MM.1S (cell line): ENCODE data around the gene CD40.

ENCODE experiments used
- DNase-seq: peaks from one replicate; pipeline ENCODE4 v3.0.0-alpha.2; 2015
- H2AFZ ChIP-seq: fragments of 300-600 bp; sonication (generic); 2 replicates; pipeline ENCODE4 v1.6.0; 2016; ENCODE audit warnings: antibody characterized with exemption, low read length
- H3F3A ChIP-seq: fragments of 300-600 bp; sonication (generic); 2 replicates; pipeline ENCODE4 v1.6.1; 2016; ENCODE audit warnings: mild to moderate bottlenecking, antibody characterized with exemption, low read length, moderate library complexity, mixed read lengths; ENCODE audit not compliant: insufficient read depth
- H3K27ac ChIP-seq: fragments of 300-600 bp; sonication (generic); 2 replicates; pipeline ENCODE4 v1.5.1; 2016; ENCODE audit warnings: mild to moderate bottlenecking, low read length
- H3K27me3 ChIP-seq: fragments of 300-600 bp; sonication (generic); replicated peaks from 2 replicates; pipeline ENCODE4 v1.6.0; 2016; ENCODE audit warnings: low read length; ENCODE audit not compliant: insufficient read depth
- H3K36me3 ChIP-seq: fragments of 300-600 bp; sonication (generic); replicated peaks from 2 replicates; pipeline ENCODE4 v1.6.1; 2016; ENCODE audit warnings: mild to moderate bottlenecking, low read length, mixed read lengths; ENCODE audit not compliant: insufficient read depth
- H3K4me1 ChIP-seq: fragments of 300-600 bp; sonication (generic); 2 replicates; pipeline ENCODE4 v1.6.1; 2016; ENCODE audit warnings: low read length, mixed read lengths
- H3K4me2 ChIP-seq: fragments of 300-600 bp; sonication (generic); 2 replicates; pipeline ENCODE4 v1.6.0; 2016; ENCODE audit warnings: low read depth, low read length
- H3K4me3 ChIP-seq: fragments of 300-600 bp; sonication (generic); 2 replicates; pipeline ENCODE4 v1.5.1; 2016; ENCODE audit warnings: low read length, mixed read lengths
- H3K79me2 ChIP-seq: fragments of 300-600 bp; sonication (generic); 2 replicates; pipeline ENCODE4 v1.6.1; 2016; ENCODE audit warnings: mixed run types, low read length, mixed read lengths
- H3K9ac ChIP-seq: fragments of 300-600 bp; sonication (generic); 2 replicates; pipeline ENCODE4 v1.6.1; 2016; ENCODE audit warnings: low read length, mixed read lengths
- H3K9me2 ChIP-seq: fragments of 300-600 bp; sonication (generic); replicated peaks from 2 replicates; pipeline ENCODE4 v1.6.1; 2016; ENCODE audit warnings: mild to moderate bottlenecking, low read length, mixed read lengths; ENCODE audit not compliant: insufficient read depth
- H3K9me3 ChIP-seq: fragments of 300-600 bp; sonication (generic); replicated peaks from 2 replicates; pipeline ENCODE4 v1.6.1; 2016; ENCODE audit warnings: mild to moderate bottlenecking, low read length, mixed read lengths; ENCODE audit not compliant: insufficient read depth
- H4K20me1 ChIP-seq: fragments of 300-600 bp; sonication (generic); 2 replicates; pipeline ENCODE4 v1.6.1; 2016; ENCODE audit warnings: mild to moderate bottlenecking, low read length, moderate library complexity, mixed read lengths; ENCODE audit not compliant: insufficient read depth
- EZH2 ChIP-seq: fragments of 300-600 bp; sonication (generic); optimal IDR thresholded peaks from 2 replicates; pipeline ENCODE3; 2017; ENCODE audit warnings: low read depth, mild to moderate bottlenecking, antibody characterized with exemption, low read length, mixed read lengths
- EZH2phosphoT487 ChIP-seq: fragments of 300-600 bp; sonication (generic); IDR thresholded peaks from 2 replicates; pipeline ENCODE4 v1.6.1; 2018; ENCODE audit warnings: antibody characterized with exemption, low read length
- TF ChIP-seq, protein P1 (sequence below): fragments of 300-600 bp; sonication (generic); IDR thresholded peaks from 2 replicates; pipeline ENCODE4 v1.5.1; 2016; ENCODE audit warnings: antibody characterized with exemption, low read length, mixed read lengths

CD40 gene

DNA sequence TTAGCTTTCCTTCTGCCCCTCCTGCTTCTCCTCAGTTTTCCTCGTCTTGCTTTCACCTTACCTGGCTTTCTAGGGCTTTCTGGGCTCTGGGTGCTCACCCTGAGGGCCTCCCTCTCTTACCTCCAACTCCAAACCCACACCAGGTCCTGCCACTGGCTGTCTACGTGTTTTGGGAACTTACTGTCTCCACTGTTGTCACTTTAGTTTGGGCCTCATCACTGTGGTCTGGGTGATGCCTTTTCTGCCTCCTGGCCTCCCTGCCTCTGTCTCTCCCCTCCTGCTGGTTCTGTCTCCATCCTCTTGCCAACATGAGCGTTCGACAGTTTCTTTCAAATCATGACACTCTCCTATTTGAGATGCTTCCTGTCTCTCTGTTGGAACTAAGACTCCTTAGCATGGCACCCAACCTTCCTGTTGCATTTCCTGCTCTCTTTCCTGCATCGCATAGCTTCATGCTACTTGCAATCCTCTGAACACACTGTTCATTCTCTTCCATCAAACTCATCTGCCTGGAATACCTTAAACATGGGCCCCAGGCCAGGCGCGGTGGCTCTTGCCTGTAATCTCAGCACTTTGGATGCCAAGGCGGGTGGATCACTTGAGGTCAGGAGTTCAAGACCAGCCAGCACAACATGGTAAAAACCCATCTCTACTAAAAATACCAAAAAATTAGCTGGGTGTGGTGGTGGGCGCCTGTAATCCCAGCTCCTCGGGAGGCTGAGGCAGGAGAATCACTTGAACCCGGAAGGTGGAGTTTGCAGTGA lies 5.5 kb downstream of the CD40 start:
- H3K9me2 ChIP-seq = no peaks in the 10 kb centered on the region
- no peaks in the 10 kb centered on the region for H3K27me3 ChIP-seq
- H3K9me3 ChIP-seq = no peaks in the 10 kb centered on the region
- H3K27ac ChIP-seq = no peak overlapping the region
- DNase-seq = no peak
- no peaks in the 10 kb centered on the region for H3K79me2 ChIP-seq
- peaks cover 9% of the 10 kb centered on the region; the same call in 1 of the 2 replicates for H3F3A ChIP-seq
- no peak overlapping the region for H3K4me2 ChIP-seq
- TF ChIP-seq EZH2 = no peak
- TF ChIP-seq EZH2phosphoT487 = no peak
- TF ChIP-seq, protein P1, sequence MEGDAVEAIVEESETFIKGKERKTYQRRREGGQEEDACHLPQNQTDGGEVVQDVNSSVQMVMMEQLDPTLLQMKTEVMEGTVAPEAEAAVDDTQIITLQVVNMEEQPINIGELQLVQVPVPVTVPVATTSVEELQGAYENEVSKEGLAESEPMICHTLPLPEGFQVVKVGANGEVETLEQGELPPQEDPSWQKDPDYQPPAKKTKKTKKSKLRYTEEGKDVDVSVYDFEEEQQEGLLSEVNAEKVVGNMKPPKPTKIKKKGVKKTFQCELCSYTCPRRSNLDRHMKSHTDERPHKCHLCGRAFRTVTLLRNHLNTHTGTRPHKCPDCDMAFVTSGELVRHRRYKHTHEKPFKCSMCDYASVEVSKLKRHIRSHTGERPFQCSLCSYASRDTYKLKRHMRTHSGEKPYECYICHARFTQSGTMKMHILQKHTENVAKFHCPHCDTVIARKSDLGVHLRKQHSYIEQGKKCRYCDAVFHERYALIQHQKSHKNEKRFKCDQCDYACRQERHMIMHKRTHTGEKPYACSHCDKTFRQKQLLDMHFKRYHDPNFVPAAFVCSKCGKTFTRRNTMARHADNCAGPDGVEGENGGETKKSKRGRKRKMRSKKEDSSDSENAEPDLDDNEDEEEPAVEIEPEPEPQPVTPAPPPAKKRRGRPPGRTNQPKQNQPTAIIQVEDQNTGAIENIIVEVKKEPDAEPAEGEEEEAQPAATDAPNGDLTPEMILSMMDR = no peak
- H3K4me1 ChIP-seq = peaks cover 29% of the 10 kb centered on the region
- H2AFZ ChIP-seq = no peak overlapping the region
- H3K4me3 ChIP-seq = no peak overlapping the region
- no peaks in the 10 kb centered on the region for H3K36me3 ChIP-seq
- H4K20me1 ChIP-seq = no peaks in the 10 kb centered on the region
- no peak overlapping the region for H3K9ac ChIP-seq

DNA sequence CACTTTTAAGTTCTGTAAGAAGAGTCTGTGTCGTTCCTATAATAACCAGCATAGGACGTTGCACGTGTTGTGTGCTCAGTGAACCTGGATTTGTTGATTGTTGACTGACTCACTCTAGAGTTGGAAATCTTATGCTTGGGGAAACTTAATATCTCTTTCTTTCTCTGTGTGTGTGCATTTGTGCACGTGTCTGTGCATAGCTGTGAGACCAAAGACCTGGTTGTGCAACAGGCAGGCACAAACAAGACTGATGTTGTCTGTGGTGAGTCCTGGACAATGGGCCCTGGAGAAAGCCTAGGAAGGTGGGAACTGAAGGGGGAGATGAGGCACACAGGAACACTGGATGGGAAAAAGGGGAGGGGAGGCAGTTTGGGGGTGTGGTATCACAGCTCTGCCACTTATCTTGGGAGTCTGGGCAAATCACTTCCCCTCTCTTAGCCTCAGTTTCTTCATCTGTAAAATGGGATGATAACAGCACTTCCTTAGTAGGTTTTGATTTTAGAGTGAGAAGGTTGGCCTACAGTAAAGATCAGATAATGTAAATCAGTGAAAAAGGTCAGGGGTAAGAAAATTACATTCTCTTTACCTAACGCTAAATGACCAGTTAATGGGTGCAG lies 8.4 kb downstream of the CD40 start:
- Histone ChIP-seq H3K36me3 (no peaks in the 10 kb centered on the region), H3K4me2 (no peak overlapping the region), H3K9me2 (no peaks in the 10 kb centered on the region), H4K20me1 (no peaks in the 10 kb centered on the region), H2AFZ (no peak overlapping the region), H3K9ac (no peak overlapping the region), H3F3A (no peaks in the 10 kb centered on the region), H3K79me2 (no peaks in the 10 kb centered on the region), H3K27ac (no peak overlapping the region), H3K4me1 (0 out of 2 replicates have a peak, but pooled peaks cover 5% of the 10 kb centered on the region), H3K9me3 (no peaks in the 10 kb centered on the region), H3K27me3 (peaks cover 23% of the 10 kb centered on the region), H3K4me3 (no peak overlapping the region)
- no peak for TF ChIP-seq EZH2phosphoT487
- no peak for TF ChIP-seq EZH2
- TF ChIP-seq, protein P1 = no peak
- no peak for DNase-seq

DNA sequence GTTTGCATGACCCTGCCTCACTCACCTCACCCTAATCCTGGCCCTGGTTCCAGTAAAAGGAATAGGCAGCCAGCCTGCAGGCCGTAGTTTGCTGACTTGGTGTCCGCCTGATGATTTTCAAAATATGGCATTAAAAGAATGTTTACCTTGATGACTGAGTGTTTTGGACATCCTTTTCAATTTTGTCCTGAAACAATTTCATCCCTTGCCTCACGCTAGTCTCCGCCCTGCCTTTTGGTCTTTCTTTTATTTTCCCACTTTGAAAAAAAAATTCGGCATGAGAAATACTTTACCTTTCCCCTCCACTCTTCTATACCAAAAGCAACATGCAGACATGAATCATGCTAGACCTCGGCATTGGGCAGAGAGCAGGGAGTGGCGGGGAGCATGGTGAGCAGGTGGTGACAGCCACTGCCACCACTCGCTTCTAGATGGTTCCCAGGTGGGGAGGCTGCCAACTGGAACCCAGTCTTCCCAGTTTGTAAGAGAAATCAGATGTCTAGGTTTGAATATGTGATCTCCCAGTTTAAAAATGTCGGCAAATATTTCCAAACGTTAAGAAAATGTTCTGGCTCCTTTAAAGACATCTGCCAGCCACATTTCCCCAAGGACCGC lies 9.4 kb downstream of the CD40 start:
- TF ChIP-seq EZH2 (no peak), EZH2phosphoT487 (no peak)
- TF ChIP-seq, protein P1 = no peak
- Histone ChIP-seq H3K9me3 (no peaks in the 10 kb centered on the region), H3K4me3 (no peak overlapping the region), H3K27me3 (peaks cover 32% of the 10 kb centered on the region), H4K20me1 (no peaks in the 10 kb centered on the region), H3F3A (no peaks in the 10 kb centered on the region), H2AFZ (no peak overlapping the region), H3K79me2 (no peaks in the 10 kb centered on the region), H3K4me1 (no peaks in the 10 kb centered on the region), H3K9ac (no peak overlapping the region), H3K27ac (no peak overlapping the region), H3K9me2 (no peaks in the 10 kb centered on the region), H3K36me3 (no peaks in the 10 kb centered on the region), H3K4me2 (no peak overlapping the region)
- DNase-seq = no peak
